A549 (cell line): ENCODE data around the gene KCNQ5. TPM values are rescaled to one million over a fixed set of nuclear protein-coding genes. Genes with fewer than 3 reads are reported as not detected.

ENCODE experiments used
- ATAC-seq, 2 experiments: fragments of 200-7000 bp in 1 of 2; fragments of >200 bp in 1 of 2; cut with Nextera tagmentation in 1 of 2; cut with Tn5 transposase in 1 of 2; 3 replicates each; pipeline versions ENCODE4 v1.8.0 to v1.9.1; 2018 to 2020; ENCODE audit warnings: mild to moderate bottlenecking in 1 of 2, moderate library complexity in 1 of 2
- CTCF ChIA-PET: fragments of 300-600 bp; sonication (Branson Sonifier 250); formaldehyde crosslinking; extraction: SDS; loops from one replicate; lab custom pipeline; 2021; ENCODE audit warnings: antibody characterized with exemption, inconsistent platforms; lab: Yijun Ruan, JAX
- POLR2A ChIA-PET: fragments of 350-600 bp; formaldehyde crosslinking; extraction: SDS; loops from one replicate; lab custom pipeline; 2021; ENCODE audit warnings: antibody characterized with exemption, inconsistent platforms; lab: Yijun Ruan, JAX
- DNase-seq, 2 experiments: peaks; one replicate each; pipeline versions ENCODE4 v3.0.0 to v3.0.0-alpha.2; 2011 to 2016; ENCODE audit warnings: low read depth in 1 of 2, low spot score in 1 of 2
- FAIRE-seq: peaks from 2 replicates; lab custom pipeline; 2011; peaks lifted over from hg19 to GRCh38; lab: Jason Lieb, UNC
- H3K27ac ChIP-seq, 2 experiments: fragments of >200 bp; sonication (Bioruptor Twin); formaldehyde crosslinking; 3 replicates each; pipeline ENCODE4 v1.5.1; 2016 to 2017
- H3K4me1 ChIP-seq: fragments of >200 bp; sonication (Bioruptor Twin); formaldehyde crosslinking; 3 replicates; pipeline ENCODE4 v1.6.1; 2016
- H3K4me2 ChIP-seq: fragments of >200 bp; sonication (Bioruptor Twin); formaldehyde crosslinking; 3 replicates; pipeline ENCODE4 v1.6.1; 2016
- H3K4me3 ChIP-seq: fragments of >200 bp; sonication (Bioruptor Twin); formaldehyde crosslinking; 3 replicates; pipeline ENCODE4 v1.5.1; 2016
- H3K9me3 ChIP-seq: fragments of >200 bp; sonication (Bioruptor Twin); formaldehyde crosslinking; 3 replicates; pipeline ENCODE4 v1.6.1; 2016
- E2F6 ChIP-seq: IDR thresholded peaks from 2 replicates; pipeline ENCODE4 v1.6.1; 2012; ENCODE audit warnings: low read depth, borderline replicate concordance
- EHF ChIP-seq: fragments of 250-450 bp; sonication (Bioruptor Pico); IDR thresholded peaks from 2 replicates; pipeline ENCODE4 v1.5.0; 2020; ENCODE audit warnings: mild to moderate bottlenecking
- ESRRA ChIP-seq: fragments of 150-350 bp; IDR thresholded peaks from 2 replicates; pipeline ENCODE4 v1.6.1; 2014; ENCODE audit warnings: mild to moderate bottlenecking, low read length, borderline replicate concordance
- FOSB ChIP-seq: fragments of 250-450 bp; sonication (Bioruptor Pico); IDR thresholded peaks from 2 replicates; pipeline ENCODE4 v1.5.0; 2020; ENCODE audit warnings: mild to moderate bottlenecking, moderate library complexity
- GATA3 ChIP-seq: IDR thresholded peaks from 2 replicates; pipeline ENCODE4 v1.6.1; 2012; ENCODE audit warnings: borderline replicate concordance
- HES2 ChIP-seq: fragments of >200 bp; sonication (Bioruptor Twin); formaldehyde crosslinking; IDR thresholded peaks from 2 replicates; pipeline ENCODE4 v1.6.1; 2016
- HMGXB4 ChIP-seq: fragments of 250-450 bp; sonication (Bioruptor Pico); IDR thresholded peaks from 2 replicates; pipeline ENCODE4 v1.5.0; 2021; ENCODE audit warnings: mild to moderate bottlenecking, moderate library complexity, borderline replicate concordance
- HOXA7 ChIP-seq: fragments of 250-450 bp; sonication (Bioruptor Pico); IDR thresholded peaks from 2 replicates; pipeline ENCODE4 v1.5.0; 2020; ENCODE audit warnings: mild to moderate bottlenecking, moderate library complexity
- HOXB13 ChIP-seq: fragments of 250-450 bp; sonication (Bioruptor Pico); IDR thresholded peaks from 2 replicates; pipeline ENCODE4 v1.5.0; 2020; ENCODE audit warnings: low read depth, mild to moderate bottlenecking, moderate library complexity
- JUN ChIP-seq, 2 experiments: fragments of >200 bp; sonication (Bioruptor Twin); formaldehyde crosslinking; IDR thresholded peaks; 2 replicates in 1 of 2; 3 replicates in 1 of 2; pipeline ENCODE4 v1.6.1; 2016 to 2017
- JUNB ChIP-seq: fragments of >200 bp; sonication (Bioruptor Twin); formaldehyde crosslinking; IDR thresholded peaks from 2 replicates; pipeline ENCODE4 v1.6.1; 2016
- KDM1A ChIP-seq: fragments of 200-600 bp; sonication (generic); IDR thresholded peaks from 2 replicates; pipeline ENCODE4 v1.6.1; 2016; ENCODE audit warnings: low read depth, mild to moderate bottlenecking
- NFE2L2 ChIP-seq: fragments of 150-350 bp; conservative IDR thresholded peaks from 2 replicates; pipeline ENCODE4 v1.6.1; 2014; ENCODE audit warnings: low read length
- NR3C1 ChIP-seq: fragments of >200 bp; sonication (Bioruptor Twin); formaldehyde crosslinking; IDR thresholded peaks from 3 replicates; pipeline ENCODE4 v1.6.1; 2017
- PHF8 ChIP-seq: fragments of 200-600 bp; sonication (generic); IDR thresholded peaks from 2 replicates; pipeline ENCODE4 v1.6.1; 2016; ENCODE audit warnings: low read depth, mild to moderate bottlenecking, antibody characterized with exemption, moderate library complexity, borderline replicate concordance
- POLR2AphosphoS2 ChIP-seq: conservative IDR thresholded peaks from 2 replicates; pipeline ENCODE4 v1.6.1; 2012; ENCODE audit warnings: low read length, improper control_type of control experiment, inconsistent platforms
- RCOR1 ChIP-seq: fragments of 150-350 bp; IDR thresholded peaks from 2 replicates; pipeline ENCODE4 v1.6.1; 2014; ENCODE audit warnings: antibody characterized with exemption, low read length, low read depth
- RFX5 ChIP-seq: fragments of 450-650 bp; IDR thresholded peaks from 2 replicates; pipeline ENCODE4 v1.7.1; 2014; ENCODE audit warnings: antibody characterized with exemption, mild to moderate bottlenecking, moderate library complexity
- RNF2 ChIP-seq: fragments of 200-600 bp; sonication (generic); IDR thresholded peaks from 2 replicates; pipeline ENCODE4 v1.6.1; 2016; ENCODE audit warnings: low read depth, mild to moderate bottlenecking, antibody characterized with exemption, moderate library complexity, borderline replicate concordance
- SMC3 ChIP-seq: fragments of >200 bp; sonication (Bioruptor Twin); formaldehyde crosslinking; IDR thresholded peaks from 3 replicates; pipeline ENCODE4 v1.6.1; 2018; ENCODE audit warnings: inconsistent platforms
- TFCP2L1 ChIP-seq: fragments of 250-450 bp; sonication (Bioruptor Pico); IDR thresholded peaks from 2 replicates; pipeline ENCODE4 v1.5.0; 2021; ENCODE audit warnings: mild to moderate bottlenecking
- TP53 ChIP-seq: fragments of 250-450 bp; sonication (Bioruptor Pico); IDR thresholded peaks from 2 replicates; pipeline ENCODE4 v1.5.0; 2021; ENCODE audit warnings: mild to moderate bottlenecking, moderate library complexity
- ZC3H11A ChIP-seq: fragments of 450-650 bp; IDR thresholded peaks from 2 replicates; pipeline ENCODE4 v1.6.1; 2014; ENCODE audit warnings: antibody characterized with exemption, mild to moderate bottlenecking
- ZFP36 ChIP-seq: fragments of 450-650 bp; IDR thresholded peaks from 2 replicates; pipeline ENCODE4 v1.6.1; 2014; ENCODE audit warnings: borderline replicate concordance; ENCODE audit not compliant: partially characterized antibody
- ZSCAN20 ChIP-seq: fragments of 250-450 bp; sonication (Bioruptor Pico); IDR thresholded peaks from 2 replicates; pipeline ENCODE4 v1.8.0; 2022; ENCODE audit warnings: mild to moderate bottlenecking, moderate library complexity
- WGBS: methylation state at CpG from one replicate; pipeline ENCODE4 v1.1.6; 2017; ENCODE audit errors: missing lambda C conversion rate; 5-methylcytosine and 5-hydroxymethylcytosine counted together
- polyA plus RNA-seq, 4 experiments: library from polyadenylated mRNA; depleted of rRNA in 3 of 4; stranded (reverse); fragments of >200 nt; fragmentation: RNase III in 1 of 4; extraction: RNeasy Plus Mini Kit Qiagen cat#74134 plus additional on column Dnase treatment in 1 of 4; gene quantifications; 2 replicates in 3 of 4; 3 replicates in 1 of 4; pipeline ENCODE4 v1.2.3, GENCODE V29; 2011 to 2017
- TF ChIP-seq, protein P1 (sequence below): fragments of 150-350 bp; IDR thresholded peaks from 2 replicates; pipeline ENCODE4 v1.6.1; 2014; ENCODE audit warnings: low read depth, mild to moderate bottlenecking, low read length
- TF ChIP-seq, protein P2 (sequence below): fragments of 200-600 bp; sonication (generic); IDR thresholded peaks from 2 replicates; pipeline ENCODE4 v1.6.1; 2016; ENCODE audit warnings: antibody characterized with exemption, mild to moderate bottlenecking, moderate library complexity

KCNQ5 gene
- polyA plus RNA-seq, 2 of the 4 experiments (the other 2 are of a cell fraction): 1.2 to 1.3 TPM

DNA sequence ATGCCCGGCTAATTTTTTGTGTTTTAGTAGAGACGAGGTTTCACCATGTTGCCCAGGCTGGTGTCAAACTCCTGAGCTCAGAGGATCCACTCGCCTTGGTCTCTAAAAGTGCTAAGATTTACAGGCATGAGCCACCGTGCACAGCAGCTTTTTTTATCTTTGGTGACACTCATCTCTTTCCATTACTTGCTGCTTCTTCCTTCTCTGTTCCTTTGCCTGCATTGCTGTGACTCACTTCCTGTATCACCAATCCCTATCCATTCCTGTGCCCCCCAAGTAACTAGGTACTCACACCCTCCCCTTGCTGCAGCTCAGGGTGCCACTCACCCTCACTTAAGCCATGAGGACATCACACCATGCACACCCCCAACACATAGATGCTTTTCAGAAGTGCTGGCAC is 578.9 kb downstream of the KCNQ5 start:
- WGBS: 64% methylated on average over 4 of the region's 4 CpGs
- POLR2A ChIA-PET: no interaction called here

DNA sequence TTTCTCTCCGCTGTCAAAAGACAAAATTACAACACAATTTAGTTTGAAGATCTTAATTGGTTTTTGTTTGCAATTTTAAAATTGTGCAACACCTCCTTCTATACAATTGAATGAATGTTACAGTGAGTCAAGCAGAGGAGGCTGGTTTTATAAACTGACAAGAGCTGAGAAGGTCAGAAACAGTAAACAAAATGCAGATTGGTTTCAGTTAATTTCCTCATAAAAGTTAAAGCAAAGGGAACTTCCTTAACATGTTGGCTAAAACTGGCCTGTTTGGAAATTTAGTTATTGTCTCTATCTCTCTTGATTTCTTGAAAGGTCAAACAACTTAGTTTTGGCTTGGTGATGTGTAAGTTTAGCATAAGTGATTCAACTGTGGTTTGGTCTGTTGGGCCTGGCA is 581.2 kb downstream of the KCNQ5 start:
- no peak for FAIRE-seq
- no peak for DNase-seq

More for the DNA sequence above, 578.9 kb downstream of the KCNQ5 start:
- FAIRE-seq (no peak), ATAC-seq (no peak), DNase-seq (no peak)
- no peaks in the 10 kb centered on the region for H3K4me1 ChIP-seq
- H3K4me3 ChIP-seq: no peak overlapping the region
- CTCF ChIA-PET: no interaction called here
- TF ChIP-seq TFCP2L1 (CRISPR knock-in tag): no peak
- no peak for TF ChIP-seq NR3C1
- TF ChIP-seq KDM1A: no peak
- no peak for TF ChIP-seq RNF2
- no peak for TF ChIP-seq EHF (CRISPR knock-in tag)
- no peak for TF ChIP-seq E2F6
- TF ChIP-seq, protein P1, sequence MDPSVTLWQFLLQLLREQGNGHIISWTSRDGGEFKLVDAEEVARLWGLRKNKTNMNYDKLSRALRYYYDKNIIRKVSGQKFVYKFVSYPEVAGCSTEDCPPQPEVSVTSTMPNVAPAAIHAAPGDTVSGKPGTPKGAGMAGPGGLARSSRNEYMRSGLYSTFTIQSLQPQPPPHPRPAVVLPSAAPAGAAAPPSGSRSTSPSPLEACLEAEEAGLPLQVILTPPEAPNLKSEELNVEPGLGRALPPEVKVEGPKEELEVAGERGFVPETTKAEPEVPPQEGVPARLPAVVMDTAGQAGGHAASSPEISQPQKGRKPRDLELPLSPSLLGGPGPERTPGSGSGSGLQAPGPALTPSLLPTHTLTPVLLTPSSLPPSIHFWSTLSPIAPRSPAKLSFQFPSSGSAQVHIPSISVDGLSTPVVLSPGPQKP: no peak
- no peak for TF ChIP-seq PHF8
- TF ChIP-seq ZFP36: no peak
- TF ChIP-seq JUN (IDR thresholded peaks at IDR 0.05): no peak
- no peak overlapping the region for H3K27ac ChIP-seq
- no peaks in the 10 kb centered on the region for H3K9me3 ChIP-seq
- no peak overlapping the region for H3K4me2 ChIP-seq

GRCh38 chr6:73204252-73204651 is 582.4 kb downstream of the KCNQ5 start:
- H3K27ac ChIP-seq: no peak overlapping the region
- ChIA-PET CTCF (interaction anchor here (0.9 kb wide), 1 partner anchor 23 kb away, joined by 4 read pairs; no protein-coding TSS in a partner anchor), POLR2A (interaction anchor here (0.7 kb wide), 1 partner anchor 185 kb away, joined by 5 read pairs; no protein-coding TSS in a partner anchor)
- no peak for DNase-seq
- H3K4me1 ChIP-seq: no peaks in the 10 kb centered on the region
- H3K4me3 ChIP-seq: no peak overlapping the region
- no peaks in the 10 kb centered on the region for H3K9me3 ChIP-seq
- TF ChIP-seq NFE2L2 (no peak), ZSCAN20 (no peak), HES2 (no peak), HMGXB4 (CRISPR knock-in tag) (no peak), ESRRA (no peak), GATA3 (no peak), FOSB (CRISPR knock-in tag) (no peak), RFX5 (no peak), NR3C1 (no peak), EHF (CRISPR knock-in tag) (no peak), POLR2AphosphoS2 (no peak), SMC3 (no peak), HOXA7 (CRISPR knock-in tag) (no peak), TP53 (CRISPR knock-in tag) (no peak), ZC3H11A (no peak)
- TF ChIP-seq, protein P2, sequence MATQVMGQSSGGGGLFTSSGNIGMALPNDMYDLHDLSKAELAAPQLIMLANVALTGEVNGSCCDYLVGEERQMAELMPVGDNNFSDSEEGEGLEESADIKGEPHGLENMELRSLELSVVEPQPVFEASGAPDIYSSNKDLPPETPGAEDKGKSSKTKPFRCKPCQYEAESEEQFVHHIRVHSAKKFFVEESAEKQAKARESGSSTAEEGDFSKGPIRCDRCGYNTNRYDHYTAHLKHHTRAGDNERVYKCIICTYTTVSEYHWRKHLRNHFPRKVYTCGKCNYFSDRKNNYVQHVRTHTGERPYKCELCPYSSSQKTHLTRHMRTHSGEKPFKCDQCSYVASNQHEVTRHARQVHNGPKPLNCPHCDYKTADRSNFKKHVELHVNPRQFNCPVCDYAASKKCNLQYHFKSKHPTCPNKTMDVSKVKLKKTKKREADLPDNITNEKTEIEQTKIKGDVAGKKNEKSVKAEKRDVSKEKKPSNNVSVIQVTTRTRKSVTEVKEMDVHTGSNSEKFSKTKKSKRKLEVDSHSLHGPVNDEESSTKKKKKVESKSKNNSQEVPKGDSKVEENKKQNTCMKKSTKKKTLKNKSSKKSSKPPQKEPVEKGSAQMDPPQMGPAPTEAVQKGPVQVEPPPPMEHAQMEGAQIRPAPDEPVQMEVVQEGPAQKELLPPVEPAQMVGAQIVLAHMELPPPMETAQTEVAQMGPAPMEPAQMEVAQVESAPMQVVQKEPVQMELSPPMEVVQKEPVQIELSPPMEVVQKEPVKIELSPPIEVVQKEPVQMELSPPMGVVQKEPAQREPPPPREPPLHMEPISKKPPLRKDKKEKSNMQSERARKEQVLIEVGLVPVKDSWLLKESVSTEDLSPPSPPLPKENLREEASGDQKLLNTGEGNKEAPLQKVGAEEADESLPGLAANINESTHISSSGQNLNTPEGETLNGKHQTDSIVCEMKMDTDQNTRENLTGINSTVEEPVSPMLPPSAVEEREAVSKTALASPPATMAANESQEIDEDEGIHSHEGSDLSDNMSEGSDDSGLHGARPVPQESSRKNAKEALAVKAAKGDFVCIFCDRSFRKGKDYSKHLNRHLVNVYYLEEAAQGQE: no peak
- ATAC-seq: no peak
- H3K4me2 ChIP-seq: no peak overlapping the region
- WGBS: 78% methylated on average over 4 of the region's 4 CpGs
- FAIRE-seq: no peak

More for the DNA sequence above, 581.2 kb downstream of the KCNQ5 start:
- Histone ChIP-seq H3K4me3 (no peak overlapping the region), H3K4me1 (no peaks in the 10 kb centered on the region), H3K9me3 (no peaks in the 10 kb centered on the region), H3K4me2 (no peak overlapping the region), H3K27ac (no peak overlapping the region)
- CTCF ChIA-PET: no interaction called here
- no peak for ATAC-seq
- POLR2A ChIA-PET: no interaction called here
- 90% methylated on average over 1 of the region's 1 CpG for WGBS
- no peak for TF ChIP-seq HOXB13 (CRISPR knock-in tag)
- no peak for TF ChIP-seq RCOR1
- no peak for TF ChIP-seq ZSCAN20
- TF ChIP-seq JUNB: no peak
- TF ChIP-seq, protein P1: no peak
